DND-41 (cell line): Measurements from ENCODE around the gene MBD3L2.
"Not testable (repeated sequence)": the region's sequence is repeated elsewhere in the genome, so short reads cannot be mapped to it uniquely, and the experiment has no call there.

Experiments used
- ATAC-seq: fragments of 200-7000 bp; cut with Tn5 transposase; 3 replicates; pipeline ENCODE4 v1.9.1; 2021; ENCODE audit warnings: low read depth; ENCODE audit not compliant: insufficient read depth
- DNase-seq: peaks from one replicate; pipeline ENCODE4 v3.0.0-alpha.2; 2020
- H2AFZ ChIP-seq: 2 replicates; pipeline ENCODE4 v1.6.0; 2012; ENCODE audit warnings: low read depth, low read length
- H3K27ac ChIP-seq: 2 replicates; pipeline ENCODE4 v1.5.1; 2012; ENCODE audit warnings: low read length, inconsistent platforms
- H3K27me3 ChIP-seq: fragments of 200-600 bp; sonication (generic); 2 replicates; pipeline ENCODE4 v1.6.0; 2012; ENCODE audit warnings: low read length, mild to moderate bottlenecking, inconsistent platforms; ENCODE audit not compliant: insufficient read depth, poor library complexity
- H3K36me3 ChIP-seq: 2 replicates; pipeline ENCODE4 v1.5.1; 2012; ENCODE audit warnings: low read length, inconsistent platforms; ENCODE audit not compliant: insufficient read depth
- H3K4me1 ChIP-seq: 2 replicates; pipeline ENCODE4 v1.5.1; 2012; ENCODE audit warnings: mild to moderate bottlenecking, low read length; ENCODE audit not compliant: insufficient read depth
- H3K4me2 ChIP-seq: 2 replicates; pipeline ENCODE4 v1.6.0; 2012; ENCODE audit warnings: mild to moderate bottlenecking, moderate library complexity, low read length, inconsistent platforms; ENCODE audit not compliant: insufficient read depth
- H3K4me3 ChIP-seq, 2 experiments: fragments of 200-600 bp in 1 of 2; shearing (Covaris generic) in 1 of 2; 2 replicates each; pipeline ENCODE4 v1.5.1; 2012 to 2016; ENCODE audit warnings: inconsistent platforms in 2 of 2, low read length in 2 of 2, mild to moderate bottlenecking in 2 of 2, low read depth in 1 of 2, moderate library complexity in 1 of 2
- H3K79me2 ChIP-seq: 2 replicates; pipeline ENCODE4 v1.6.0; 2012; ENCODE audit warnings: low read length, inconsistent platforms; ENCODE audit not compliant: insufficient read depth
- H3K9ac ChIP-seq: 2 replicates; pipeline ENCODE4 v1.6.0; 2012; ENCODE audit warnings: low read depth, mild to moderate bottlenecking, inconsistent platforms, low read length, moderate library complexity
- H3K9me3 ChIP-seq: 2 replicates; pipeline ENCODE4 v1.5.1; 2012; ENCODE audit warnings: low read length, moderate library complexity, mild to moderate bottlenecking, inconsistent platforms; ENCODE audit not compliant: insufficient read depth, severe bottlenecking
- H4K20me1 ChIP-seq: 2 replicates; pipeline ENCODE4 v1.6.0; 2012; ENCODE audit warnings: low read length; ENCODE audit not compliant: insufficient read depth
- EZH2 ChIP-seq: IDR thresholded peaks from 3 replicates; pipeline ENCODE4 v1.6.1; 2012; ENCODE audit warnings: borderline replicate concordance, low read depth, mild to moderate bottlenecking, moderate library complexity, low read length, inconsistent platforms; ENCODE audit not compliant: severe bottlenecking
- TF ChIP-seq, protein P1 (sequence below): IDR thresholded peaks from 2 replicates; pipeline ENCODE4 v1.5.1; 2012; ENCODE audit warnings: borderline replicate concordance, low read length, moderate library complexity, mild to moderate bottlenecking; ENCODE audit not compliant: poor library complexity, severe bottlenecking; ENCODE audit errors: extremely low read depth

The MBD3L2 gene

GRCh38 chr19:7010722-7011593, 38.2 kb upstream of the MBD3L2 start:
- ATAC-seq = no peak
- Histone ChIP-seq H3K4me3 (no peak overlapping the region), H3K27ac (no peak overlapping the region), H3K4me1 (peaks cover 2% of the 10 kb centered on the region; the same call in 1 of the 2 replicates), H2AFZ (no peak overlapping the region), H3K9ac (no peak overlapping the region), H4K20me1 (no peaks in the 10 kb centered on the region), H3K79me2 (no peaks in the 10 kb centered on the region), H3K27me3 (no peaks in the 10 kb centered on the region), H3K36me3 (no peaks in the 10 kb centered on the region), H3K4me2 (no peak overlapping the region), H3K9me3 (no peaks in the 10 kb centered on the region)
- TF ChIP-seq EZH2 = no peak
- TF ChIP-seq, protein P1, sequence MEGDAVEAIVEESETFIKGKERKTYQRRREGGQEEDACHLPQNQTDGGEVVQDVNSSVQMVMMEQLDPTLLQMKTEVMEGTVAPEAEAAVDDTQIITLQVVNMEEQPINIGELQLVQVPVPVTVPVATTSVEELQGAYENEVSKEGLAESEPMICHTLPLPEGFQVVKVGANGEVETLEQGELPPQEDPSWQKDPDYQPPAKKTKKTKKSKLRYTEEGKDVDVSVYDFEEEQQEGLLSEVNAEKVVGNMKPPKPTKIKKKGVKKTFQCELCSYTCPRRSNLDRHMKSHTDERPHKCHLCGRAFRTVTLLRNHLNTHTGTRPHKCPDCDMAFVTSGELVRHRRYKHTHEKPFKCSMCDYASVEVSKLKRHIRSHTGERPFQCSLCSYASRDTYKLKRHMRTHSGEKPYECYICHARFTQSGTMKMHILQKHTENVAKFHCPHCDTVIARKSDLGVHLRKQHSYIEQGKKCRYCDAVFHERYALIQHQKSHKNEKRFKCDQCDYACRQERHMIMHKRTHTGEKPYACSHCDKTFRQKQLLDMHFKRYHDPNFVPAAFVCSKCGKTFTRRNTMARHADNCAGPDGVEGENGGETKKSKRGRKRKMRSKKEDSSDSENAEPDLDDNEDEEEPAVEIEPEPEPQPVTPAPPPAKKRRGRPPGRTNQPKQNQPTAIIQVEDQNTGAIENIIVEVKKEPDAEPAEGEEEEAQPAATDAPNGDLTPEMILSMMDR = no peak
- no peak for DNase-seq

GRCh38 chr19:7013678-7014077, 35.4 kb upstream of the MBD3L2 start:
- Histone ChIP-seq H2AFZ (no peak overlapping the region), H3K4me1 (peaks cover 2% of the 10 kb centered on the region; the same call in 1 of the 2 replicates), H3K79me2 (no peaks in the 10 kb centered on the region), H4K20me1 (no peaks in the 10 kb centered on the region), H3K27ac (no peak overlapping the region), H3K36me3 (no peaks in the 10 kb centered on the region), H3K4me3 (no peak overlapping the region), H3K9me3 (no peaks in the 10 kb centered on the region), H3K27me3 (no peaks in the 10 kb centered on the region), H3K9ac (no peak overlapping the region), H3K4me2 (no peak overlapping the region)
- DNase-seq (no peak), ATAC-seq (no peak)
- TF ChIP-seq, protein P1 = no peak
- no peak for TF ChIP-seq EZH2

- H3K36me3 ChIP-seq = no peaks in the 10 kb centered on the region
- no peak overlapping the region for H3K27ac ChIP-seq
- no peak overlapping the region for H3K9ac ChIP-seq
- H4K20me1 ChIP-seq = no peaks in the 10 kb centered on the region
- H3K4me2 ChIP-seq = no peak overlapping the region
- no peak overlapping the region for H3K4me3 ChIP-seq
- DNase-seq (no peak), ATAC-seq (no peak)
- TF ChIP-seq EZH2 = no peak
- TF ChIP-seq, protein P1 = no peak
- no peaks in the 10 kb centered on the region for H3K9me3 ChIP-seq
- no peak overlapping the region for H2AFZ ChIP-seq
- no peaks in the 10 kb centered on the region for H3K27me3 ChIP-seq
- no peaks in the 10 kb centered on the region for H3K4me1 ChIP-seq
- H3K79me2 ChIP-seq = no peaks in the 10 kb centered on the region
These were observed 30.3 kb upstream of the MBD3L2 start for GRCh38 chr19:7018828-7019227.

DNA sequence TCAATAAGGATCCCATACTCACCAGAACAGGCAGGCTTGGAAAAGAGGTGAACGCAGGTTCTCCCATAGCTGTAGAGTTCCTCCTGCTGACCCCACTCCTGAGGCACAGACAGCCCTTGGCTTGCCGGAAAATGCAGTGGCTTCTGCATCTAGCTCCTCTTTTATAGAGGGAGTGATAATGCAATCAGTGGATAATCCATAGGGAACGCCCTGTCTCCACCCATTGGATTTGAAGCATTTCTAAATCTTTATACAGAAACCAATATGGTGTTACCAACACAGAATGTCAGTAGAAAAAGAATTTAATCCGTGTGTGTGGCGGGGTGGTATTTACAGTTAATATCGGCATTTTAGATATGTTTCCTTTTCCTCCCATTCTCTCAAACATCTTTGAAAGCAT, 27.8 kb upstream of the MBD3L2 start, which contains the start of gene MBD3L2B:
MBD3L2B (minus strand) TSS at position 101 of the 400 bp plus-strand sequence; CDS start at position 67, 34 bp downstream.
- not testable (repeated sequence) for H3K9ac ChIP-seq, H4K20me1 ChIP-seq

DNA sequence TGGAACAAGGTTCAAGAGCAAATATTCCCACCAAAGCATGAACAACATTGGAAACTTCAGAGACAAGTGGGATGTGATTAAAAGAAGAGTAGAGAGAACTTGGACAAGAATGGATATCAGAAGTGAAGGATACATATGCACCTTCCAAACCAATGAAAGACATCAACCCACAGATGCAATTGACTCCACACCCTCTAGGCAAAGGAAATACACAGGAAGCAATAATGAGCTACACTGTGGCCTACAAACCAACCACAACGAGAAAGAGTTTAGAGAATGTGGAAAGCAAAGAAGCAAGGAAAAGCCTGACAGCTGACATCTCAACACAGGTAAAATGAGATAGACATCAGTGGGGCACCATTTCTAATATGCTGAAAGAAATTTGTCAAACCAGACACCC, 20.3 kb upstream of the MBD3L2 start:
- H3K27ac ChIP-seq, H2AFZ ChIP-seq, H4K20me1 ChIP-seq, ATAC-seq, H3K9ac ChIP-seq, H3K36me3 ChIP-seq, H3K4me2 ChIP-seq, H3K4me1 ChIP-seq, H3K4me3 ChIP-seq, H3K27me3 ChIP-seq, H3K9me3 ChIP-seq, DNase-seq, H3K79me2 ChIP-seq: not testable (repeated sequence)

More for the DNA sequence above, 27.8 kb upstream of the MBD3L2 start, which contains the start of gene MBD3L2B:
- H3K4me1 ChIP-seq, H2AFZ ChIP-seq, H3K27ac ChIP-seq, ATAC-seq, H3K4me2 ChIP-seq, H3K27me3 ChIP-seq, H3K79me2 ChIP-seq, H3K36me3 ChIP-seq, H3K9me3 ChIP-seq, H3K4me3 ChIP-seq, DNase-seq: not testable (repeated sequence)
